AG20443 (cell line): ENCODE measurements around the gene C22orf42.
"Not testable (repeated sequence)": the region's sequence is repeated elsewhere in the genome, so short reads cannot be mapped to it uniquely, and the experiment has no call there.

Experiments
- DNase-seq: peaks from one replicate; pipeline ENCODE4 v3.0.0; 2012; ENCODE audit warnings: low spot score, mixed read lengths

The C22orf42 gene

GRCh38 chr22:32134796-32135195, 24.3 kb downstream of the C22orf42 start:
- DNase-seq = not testable (repeated sequence)

GRCh38 chr22:32132783-32133182, 26.3 kb downstream of the C22orf42 start:
- DNase-seq = no peak

GRCh38 chr22:32132126-32132525, 27.0 kb downstream of the C22orf42 start:
- no peak for DNase-seq

- DNase-seq = peak; percentile 24
Observed at GRCh38 chr22:32130464-32130863, 28.6 kb downstream of the C22orf42 start.

- no peak for DNase-seq
Observed at GRCh38 chr22:32127904-32128303, 31.2 kb downstream of the C22orf42 start.

- no peak for DNase-seq
Observed at GRCh38 chr22:32123657-32124056, 35.4 kb downstream of the C22orf42 start.

GRCh38 chr22:32122899-32123298, 36.2 kb downstream of the C22orf42 start:
- DNase-seq = no peak

- DNase-seq = no peak
Observed at GRCh38 chr22:32120603-32121002, 38.5 kb downstream of the C22orf42 start.

- DNase-seq = no peak
Observed at GRCh38 chr22:32119568-32120235, 39.4 kb downstream of the C22orf42 start.

GRCh38 chr22:32112380-32112779, 46.7 kb downstream of the C22orf42 start:
- DNase-seq = no peak

GRCh38 chr22:32106930-32107329, 52.2 kb downstream of the C22orf42 start:
- peak; percentile 45 for DNase-seq

- no peak for DNase-seq
Observed at GRCh38 chr22:32103658-32104315, 55.3 kb downstream of the C22orf42 start.

- no peak for DNase-seq
Observed at GRCh38 chr22:32100711-32101110, 58.4 kb downstream of the C22orf42 start.
